GM13976 (cell line): ENCODE measurements around the gene NCMAP.

Experiments
- DNase-seq: peaks from one replicate; pipeline ENCODE4 v3.0.0; 2012; ENCODE audit warnings: low spot score
- in situ Hi-C: fragments of 300-500 bp; cut with MboI; formaldehyde crosslinking; loops from one replicate; pipeline ENCODE4 v1.12.0; 2022; ENCODE audit warnings: low sequenced_read_pairs, mixed read lengths, inconsistent platforms; ENCODE audit not compliant: unreplicated experiment
- TF ChIP-seq, protein P1 (sequence below): IDR thresholded peaks from 2 replicates; pipeline ENCODE4 v1.5.1; 2012; ENCODE audit warnings: borderline replicate concordance, mild to moderate bottlenecking; ENCODE audit not compliant: insufficient read depth; ENCODE audit errors: extremely low read depth, missing control alignments, control extremely low read depth

Gene NCMAP

GRCh38 chr1:24566236-24566867, 10.5 kb downstream of the NCMAP start:
- in situ Hi-C loops: no loop called here
- no peak for DNase-seq

DNA sequence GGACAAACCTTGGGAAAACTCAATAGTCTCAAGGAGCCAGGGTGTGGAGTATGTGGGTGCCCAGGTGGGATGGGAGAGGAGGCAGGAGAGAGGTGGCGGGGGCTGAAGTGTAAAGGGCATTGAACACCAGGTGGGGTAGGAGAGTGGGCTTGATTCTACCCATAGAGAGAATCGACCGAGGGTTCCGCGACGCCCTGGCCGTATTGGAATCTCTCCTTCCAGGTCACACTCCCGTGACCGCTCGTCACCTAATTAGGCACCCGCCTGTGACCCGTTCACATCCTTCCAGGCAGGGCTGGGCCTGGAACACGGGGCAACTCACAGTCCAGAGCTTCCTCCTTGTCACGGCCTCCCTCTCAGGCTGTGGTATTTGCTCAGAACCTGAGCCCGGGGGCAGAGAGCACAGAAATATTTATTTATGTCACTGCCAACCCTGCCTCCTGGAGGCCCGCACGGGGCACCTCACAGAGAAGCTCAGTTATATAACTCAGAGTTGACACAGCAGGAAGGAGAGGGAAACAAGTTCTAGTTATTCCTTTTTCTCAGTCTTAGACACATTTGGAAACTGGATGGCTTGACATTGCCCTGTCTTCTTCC, 12.0 kb downstream of the NCMAP start:
- TF ChIP-seq, protein P1, sequence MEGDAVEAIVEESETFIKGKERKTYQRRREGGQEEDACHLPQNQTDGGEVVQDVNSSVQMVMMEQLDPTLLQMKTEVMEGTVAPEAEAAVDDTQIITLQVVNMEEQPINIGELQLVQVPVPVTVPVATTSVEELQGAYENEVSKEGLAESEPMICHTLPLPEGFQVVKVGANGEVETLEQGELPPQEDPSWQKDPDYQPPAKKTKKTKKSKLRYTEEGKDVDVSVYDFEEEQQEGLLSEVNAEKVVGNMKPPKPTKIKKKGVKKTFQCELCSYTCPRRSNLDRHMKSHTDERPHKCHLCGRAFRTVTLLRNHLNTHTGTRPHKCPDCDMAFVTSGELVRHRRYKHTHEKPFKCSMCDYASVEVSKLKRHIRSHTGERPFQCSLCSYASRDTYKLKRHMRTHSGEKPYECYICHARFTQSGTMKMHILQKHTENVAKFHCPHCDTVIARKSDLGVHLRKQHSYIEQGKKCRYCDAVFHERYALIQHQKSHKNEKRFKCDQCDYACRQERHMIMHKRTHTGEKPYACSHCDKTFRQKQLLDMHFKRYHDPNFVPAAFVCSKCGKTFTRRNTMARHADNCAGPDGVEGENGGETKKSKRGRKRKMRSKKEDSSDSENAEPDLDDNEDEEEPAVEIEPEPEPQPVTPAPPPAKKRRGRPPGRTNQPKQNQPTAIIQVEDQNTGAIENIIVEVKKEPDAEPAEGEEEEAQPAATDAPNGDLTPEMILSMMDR: no peak
- in situ Hi-C loops: no loop called here
- DNase-seq: no peak

More at GRCh38 chr1:24566236-24566867, 10.5 kb downstream of the NCMAP start:
- TF ChIP-seq, protein P1: no peak

DNA sequence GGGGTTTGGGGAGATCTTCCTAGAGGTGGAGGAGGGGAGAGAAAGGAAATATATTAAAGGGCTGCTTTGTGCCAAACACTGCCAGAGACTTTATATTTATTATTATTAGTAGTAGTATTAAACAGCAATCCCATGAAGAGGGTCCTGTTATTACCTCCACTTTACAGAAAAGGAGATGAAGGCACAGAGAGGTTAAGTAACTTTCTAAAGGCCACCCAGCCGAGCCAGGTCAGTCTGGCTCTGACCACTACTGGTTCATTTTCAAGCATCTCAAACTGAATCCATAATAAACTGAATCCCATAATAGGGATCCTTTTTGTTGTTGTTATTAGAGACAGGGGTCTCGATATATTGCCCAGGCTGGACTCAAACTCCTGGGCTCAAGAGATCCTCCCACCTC, 12.6 kb downstream of the NCMAP start:
- in situ Hi-C loops: no loop called here
- TF ChIP-seq, protein P1: no peak
- no peak for DNase-seq

DNA sequence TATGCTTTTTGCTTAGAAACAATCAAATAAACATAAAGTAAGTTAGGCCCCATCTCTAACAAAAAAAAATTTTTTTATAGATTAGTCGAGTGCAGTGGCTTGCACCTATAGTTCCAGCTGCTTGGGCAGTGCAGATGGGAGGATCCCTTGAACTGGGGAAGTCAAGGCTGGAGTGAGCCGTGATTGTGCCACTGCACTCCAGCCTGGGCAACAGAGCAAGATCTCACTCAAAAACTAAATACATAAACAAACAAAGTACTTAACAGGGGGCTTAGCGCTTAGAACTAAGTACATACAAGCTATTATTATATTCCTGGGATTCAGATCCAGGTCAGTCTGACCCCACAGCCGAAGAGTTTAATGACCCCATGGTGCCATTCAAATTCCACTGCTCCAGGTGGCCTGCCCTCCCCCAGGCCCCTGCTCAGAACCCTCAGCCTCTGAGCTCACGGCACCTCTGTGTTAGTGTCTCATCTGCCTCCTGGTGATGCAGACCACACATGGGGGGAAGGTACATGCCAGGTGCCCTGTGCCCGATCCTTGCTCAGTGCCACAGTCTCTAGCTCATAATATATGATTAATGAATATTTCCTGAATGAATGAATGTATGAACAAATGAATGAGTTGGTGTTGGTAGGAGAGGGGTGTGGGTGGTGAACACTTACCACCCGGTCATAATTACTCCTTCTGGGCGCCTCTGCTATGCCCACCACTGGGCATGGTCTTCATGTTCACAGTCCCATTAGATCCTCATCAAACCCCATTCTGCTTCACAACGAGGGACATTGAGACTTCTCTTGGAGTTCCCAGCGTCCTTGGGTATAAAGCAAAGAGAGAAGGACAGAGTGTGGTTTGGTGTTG, 14.6 kb downstream of the NCMAP start:
- DNase-seq: no peak
- in situ Hi-C loops: no loop called here
- TF ChIP-seq, protein P1: no peak

DNA sequence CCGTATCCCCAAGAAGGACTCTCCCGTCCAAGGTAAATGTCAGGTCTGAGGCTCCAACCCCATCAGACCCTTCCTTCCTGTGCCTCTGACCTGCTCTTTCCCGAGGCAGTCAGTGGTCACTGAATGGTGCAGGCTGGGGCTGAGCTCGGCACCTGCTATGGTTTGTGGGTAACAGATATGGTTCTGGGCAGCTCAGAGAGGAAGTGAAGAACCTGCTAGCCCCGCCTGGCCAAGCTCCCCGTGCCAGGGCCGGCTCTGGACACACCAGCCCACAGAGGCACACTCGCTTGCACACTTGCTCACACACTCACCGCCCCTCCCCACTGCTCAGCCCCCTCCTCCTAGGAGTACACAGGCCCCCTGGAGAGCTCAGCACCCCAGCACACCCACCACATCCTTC, 16.4 kb downstream of the NCMAP start:
- in situ Hi-C loops: no loop called here
- DNase-seq: no peak
- TF ChIP-seq, protein P1: no peak

DNA sequence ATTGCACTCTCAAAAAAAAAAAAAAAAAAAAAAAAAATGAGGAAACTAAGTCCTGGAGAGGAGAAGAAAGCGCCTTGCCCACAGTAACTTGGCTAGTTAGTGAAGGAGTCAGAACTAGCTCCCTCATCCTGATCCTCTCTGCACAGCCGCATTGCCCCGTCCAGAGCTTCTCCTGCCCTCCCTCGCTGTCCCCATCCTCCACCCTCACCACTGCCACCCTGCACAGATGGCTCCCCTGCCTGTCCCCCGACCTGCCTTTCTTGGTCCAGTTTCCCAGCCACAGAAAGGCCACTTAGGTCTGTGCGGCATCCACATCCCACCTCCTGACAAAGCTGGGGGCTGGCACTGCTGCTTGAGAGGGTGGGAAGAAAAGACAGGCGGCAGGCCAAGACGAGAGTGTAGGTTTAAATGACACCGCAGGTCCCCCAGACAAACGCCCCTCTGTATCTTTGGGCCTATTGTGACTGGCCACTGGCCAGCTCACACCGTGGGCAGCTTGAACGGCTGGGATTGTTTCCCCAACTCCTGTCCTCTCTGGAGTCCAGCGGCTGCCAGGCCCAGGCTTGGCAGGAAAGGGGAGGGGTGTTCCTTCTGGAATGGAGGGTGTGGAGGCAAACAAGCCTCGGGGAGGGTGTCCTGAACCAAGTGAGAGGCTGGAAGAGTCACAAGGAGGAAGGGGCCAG, 20.2 kb downstream of the NCMAP start:
- TF ChIP-seq, protein P1: no peak
- in situ Hi-C loops: no loop called here

More for the DNA sequence above, 20.2 kb downstream of the NCMAP start:
- DNase-seq: no peak
